GM06990 (cell line): ENCODE data around the gene DDX20.
"Not testable (repeated sequence)": the region's sequence is repeated elsewhere in the genome, so short reads cannot be mapped to it uniquely, and the experiment has no call there.

Experiments used
- DNase-seq: peaks from one replicate; pipeline ENCODE4 v3.0.0-alpha.2; 2011; ENCODE audit not compliant: insufficient read length; ENCODE audit errors: extremely low read depth
- H3K27me3 ChIP-seq: replicated peaks from 2 replicates; pipeline ENCODE4 v1.6.0; 2011; ENCODE audit warnings: low read length; ENCODE audit not compliant: control insufficient read depth, insufficient read depth
- H3K36me3 ChIP-seq: 2 replicates; pipeline ENCODE4 v1.5.1; 2011; ENCODE audit warnings: low read length; ENCODE audit not compliant: control insufficient read depth, insufficient read depth
- H3K4me3 ChIP-seq: replicated peaks from 2 replicates; pipeline ENCODE4 v1.5.1; 2011; ENCODE audit warnings: low read depth, mild to moderate bottlenecking, control low read depth, low read length
- TF ChIP-seq, protein P1 (sequence below): IDR thresholded peaks from 2 replicates; pipeline ENCODE4 v1.5.1; 2011; ENCODE audit warnings: low read length, control low read depth, mild to moderate bottlenecking, inconsistent platforms; ENCODE audit not compliant: insufficient read depth, poor library complexity, severe bottlenecking

Gene DDX20

GRCh38 chr1:111795401-111795800 lies 39.7 kb downstream of the DDX20 start:
- no peak for DNase-seq
- no peaks in the 10 kb centered on the region for H3K36me3 ChIP-seq
- H3K27me3 ChIP-seq, result peaks cover 3% of the 10 kb centered on the region; the same call in 1 of the 2 replicates
- TF ChIP-seq, protein P1, sequence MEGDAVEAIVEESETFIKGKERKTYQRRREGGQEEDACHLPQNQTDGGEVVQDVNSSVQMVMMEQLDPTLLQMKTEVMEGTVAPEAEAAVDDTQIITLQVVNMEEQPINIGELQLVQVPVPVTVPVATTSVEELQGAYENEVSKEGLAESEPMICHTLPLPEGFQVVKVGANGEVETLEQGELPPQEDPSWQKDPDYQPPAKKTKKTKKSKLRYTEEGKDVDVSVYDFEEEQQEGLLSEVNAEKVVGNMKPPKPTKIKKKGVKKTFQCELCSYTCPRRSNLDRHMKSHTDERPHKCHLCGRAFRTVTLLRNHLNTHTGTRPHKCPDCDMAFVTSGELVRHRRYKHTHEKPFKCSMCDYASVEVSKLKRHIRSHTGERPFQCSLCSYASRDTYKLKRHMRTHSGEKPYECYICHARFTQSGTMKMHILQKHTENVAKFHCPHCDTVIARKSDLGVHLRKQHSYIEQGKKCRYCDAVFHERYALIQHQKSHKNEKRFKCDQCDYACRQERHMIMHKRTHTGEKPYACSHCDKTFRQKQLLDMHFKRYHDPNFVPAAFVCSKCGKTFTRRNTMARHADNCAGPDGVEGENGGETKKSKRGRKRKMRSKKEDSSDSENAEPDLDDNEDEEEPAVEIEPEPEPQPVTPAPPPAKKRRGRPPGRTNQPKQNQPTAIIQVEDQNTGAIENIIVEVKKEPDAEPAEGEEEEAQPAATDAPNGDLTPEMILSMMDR, result no peak
- H3K4me3 ChIP-seq, result no peak overlapping the region

GRCh38 chr1:111798580-111798979 lies 42.9 kb downstream of the DDX20 start:
- TF ChIP-seq, protein P1, result no peak
- no peak for DNase-seq
- H3K36me3 ChIP-seq, result no peaks in the 10 kb centered on the region
- H3K27me3 ChIP-seq, result no peaks in the 10 kb centered on the region; the same call in 1 of the 2 replicates
- no peak overlapping the region for H3K4me3 ChIP-seq

DNA sequence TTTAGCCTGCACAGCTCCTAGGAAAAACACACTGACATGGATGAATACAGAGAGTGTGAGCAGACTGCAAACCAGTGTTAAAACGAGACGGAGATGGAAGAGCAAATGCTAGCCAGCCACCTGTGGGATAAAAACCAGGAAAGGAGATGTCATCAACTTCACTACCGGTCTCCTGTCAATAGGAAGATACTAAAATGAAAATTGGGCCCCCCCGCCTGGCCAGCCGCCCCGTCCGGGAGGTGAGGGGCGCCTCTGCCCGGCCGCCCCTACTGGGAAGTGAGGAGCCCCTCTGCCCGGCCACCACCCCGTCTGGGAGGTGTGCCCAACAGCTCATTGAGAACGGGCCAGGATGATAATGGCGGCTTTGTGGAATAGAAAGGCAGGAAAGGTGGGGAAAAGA lies 44.0 kb downstream of the DDX20 start:
- not testable (repeated sequence) for H3K36me3 ChIP-seq, H3K27me3 ChIP-seq, DNase-seq

GRCh38 chr1:111801071-111801850 lies 45.6 kb downstream of the DDX20 start:
- peaks cover 2% of the 10 kb centered on the region for H3K27me3 ChIP-seq

More for the DNA sequence above, 44.0 kb downstream of the DDX20 start:
- not testable (repeated sequence) for H3K4me3 ChIP-seq

GRCh38 chr1:111802110-111802509 lies 46.4 kb downstream of the DDX20 start:
- no peak for DNase-seq
- Histone ChIP-seq H3K4me3 (no peak overlapping the region), H3K36me3 (no peaks in the 10 kb centered on the region), H3K27me3 (peaks cover 2% of the 10 kb centered on the region)
- TF ChIP-seq, protein P1, result no peak

More at GRCh38 chr1:111801071-111801850, 45.6 kb downstream of the DDX20 start:
- TF ChIP-seq, protein P1, result no peak
- H3K4me3 ChIP-seq, result no peak overlapping the region
- no peaks in the 10 kb centered on the region for H3K36me3 ChIP-seq
- DNase-seq, result no peak

GRCh38 chr1:111802984-111803383 lies 47.3 kb downstream of the DDX20 start:
- Histone ChIP-seq H3K36me3 (no peaks in the 10 kb centered on the region), H3K27me3 (peaks cover 2% of the 10 kb centered on the region), H3K4me3 (no peak overlapping the region)
- DNase-seq, result no peak
- TF ChIP-seq, protein P1, result no peak
